ENCODE measurements around the gene OR6N2. TPM values are rescaled to one million over a fixed set of nuclear protein-coding genes. Genes with fewer than 3 reads are reported as not detected.

Gene OR6N2
- total and polyA plus RNA-seq, 9 of the 15 experiments (the other 6 are each of a cell fraction or from before 2014, with no cell fraction given) = not detected

- no peak overlapping the region for H2AFZ ChIP-seq (ENCODE audit: low read depth, low read length)
- in situ Hi-C loops (cut with MboI) = no loop called here
- no TSS peak for BruUV-seq (replicated peaks)
- WGBS (ENCODE audit: insufficient coverage, low coverage, missing lambda C conversion rate) = 54% methylated on average over 3 of the region's 3 CpGs
- no peaks in the 10 kb centered on the region for H4K20me1 ChIP-seq (replicated peaks; ENCODE audit: control insufficient read depth, insufficient read depth, low read length)
- no peaks in the 10 kb centered on the region for H3K36me3 ChIP-seq (ENCODE audit: control insufficient read depth, insufficient read depth, low read length)
- no peaks in the 10 kb centered on the region; a peak in 1 of 5 replicates for H3K4me1 ChIP-seq (replicated peaks in 1 of 2; ENCODE audit: control insufficient read depth in 2 of 2, insufficient read depth in 2 of 2, low read length in 2 of 2)
- CTCF ChIA-PET (ENCODE audit: low intra/inter-chr PET ratio) = no interaction called here
- no peak overlapping the region for H3K4me2 ChIP-seq (ENCODE audit: insufficient read depth, low read length)
- ATAC-seq (no peak), DNase-seq (ENCODE audit: extremely low read depth in 1 of 4, low spot score in 3 of 4) (no peak), FAIRE-seq (no peak)
- intact Hi-C loops (cut with micrococcal nuclease) = no loop called here
- H3K4me3 ChIP-seq = no peak overlapping the region
- H3K27ac ChIP-seq (ENCODE audit: extremely low read depth, low read depth, low read length) = no peak overlapping the region
- H3K79me2 ChIP-seq (ENCODE audit: control insufficient read depth, insufficient read depth, low read length) = no peaks in the 10 kb centered on the region
- H3K9me1 ChIP-seq (ENCODE audit: control insufficient read depth, insufficient read depth, low read length) = no peaks in the 10 kb centered on the region
- no peaks in the 10 kb centered on the region for H3K27me3 ChIP-seq (ENCODE audit: control insufficient read depth in 2 of 2, insufficient read depth in 2 of 2, low read length in 2 of 2)
- no peaks in the 10 kb centered on the region for H3K9me3 ChIP-seq (replicated peaks; ENCODE audit: control insufficient read depth, insufficient read depth, low read depth, low read length)
- H3K9ac ChIP-seq (ENCODE audit: insufficient read depth in 1 of 2, low read depth in 2 of 2, low read length in 2 of 2) = no peak overlapping the region
- POLR2A ChIA-PET = interaction anchor here (0.6 to 5.7 kb wide), 3 partner anchors 10 to 50 kb away, joined by 3 to 21 read pairs (median 3); no protein-coding TSS in a partner anchor
- no peak for TF ChIP-seq ZNF407 (IDR thresholded peaks at IDR 0.05; ENCODE audit: low read depth)
- no peak for TF ChIP-seq MED1 (CRISPR knock-in tag; IDR thresholded peaks at IDR 0.05; ENCODE audit: borderline replicate concordance)
- no peak for TF ChIP-seq MXD1 (CRISPR knock-in tag; IDR thresholded peaks at IDR 0.05; ENCODE audit: borderline replicate concordance, poor library complexity, severe bottlenecking)
- TF ChIP-seq NCOA1 (IDR thresholded peaks at IDR 0.05; ENCODE audit: low read depth) = no peak
- TF ChIP-seq NR2C2 (CRISPR knock-in tag; IDR thresholded peaks at IDR 0.05) = no peak
- no peak for TF ChIP-seq NR2C2 (tag; IDR thresholded peaks at IDR 0.05)
- TF ChIP-seq ATF3 (IDR thresholded peaks at IDR 0.05) = no peak
- TF ChIP-seq ATF3 (CRISPR knock-in tag; conservative IDR thresholded peaks at IDR 0.05) = no peak
- no peak for TF ChIP-seq FIP1L1 (IDR thresholded peaks at IDR 0.05; ENCODE audit: low read depth, low read length, poor library complexity, severe bottlenecking)
- no peak for TF ChIP-seq SFPQ (IDR thresholded peaks at IDR 0.05; ENCODE audit: low read depth, low read length)
- TF ChIP-seq ZNF586 (CRISPR knock-in tag; conservative IDR thresholded peaks at IDR 0.05) = no peak
Observed at GRCh38 chr1:158809256-158809655, 28.3 kb upstream of the OR6N2 start.

Data from K562 (cell line).